GM19463 (cell line): ENCODE measurements around the gene PPIL1.
"Not testable (repeated sequence)": the region's sequence is repeated elsewhere in the genome, so short reads cannot be mapped to it uniquely, and the experiment has no call there.

ENCODE experiments used
- ATAC-seq: cut with Tn5 transposase; IDR thresholded peaks from one replicate; pipeline ENCODE4 v1.9.1; 2021; ENCODE audit warnings: mild to moderate bottlenecking, moderate library complexity; ENCODE audit not compliant: unreplicated experiment

The PPIL1 gene

GRCh38 chr6:36874443-36875249 is at the start of gene PPIL1:
PPIL1 (minus strand) TSS chr6:36874803; CDS start chr6:36874772, 31 bp downstream.
- ATAC-seq: peak; percentile 83

DNA sequence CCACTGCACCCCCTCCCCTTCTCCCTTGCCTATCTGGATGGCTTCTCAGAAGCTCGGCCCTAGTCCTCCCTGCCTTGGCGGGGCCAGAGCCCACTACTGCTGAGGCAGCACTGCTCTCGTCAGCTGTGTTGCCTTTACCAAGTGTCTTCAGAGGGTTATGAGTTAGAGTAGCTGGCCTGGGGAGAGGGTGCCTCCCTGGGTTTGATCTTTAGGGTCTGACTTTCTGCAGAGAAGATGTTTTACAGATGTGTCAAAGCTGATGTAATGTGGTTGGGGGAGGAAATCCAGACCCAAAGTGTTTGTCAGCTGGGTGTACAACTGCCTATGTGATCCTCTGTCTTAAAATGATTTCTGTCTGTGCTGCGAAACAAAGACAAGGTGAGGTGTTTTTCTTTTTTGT is 49.5 kb upstream of the PPIL1 start:
- ATAC-seq: no peak

GRCh38 chr6:36920546-36920945 is 45.9 kb upstream of the PPIL1 start:
- ATAC-seq: no peak

GRCh38 chr6:36920049-36920448 is 45.4 kb upstream of the PPIL1 start:
- no peak for ATAC-seq

DNA sequence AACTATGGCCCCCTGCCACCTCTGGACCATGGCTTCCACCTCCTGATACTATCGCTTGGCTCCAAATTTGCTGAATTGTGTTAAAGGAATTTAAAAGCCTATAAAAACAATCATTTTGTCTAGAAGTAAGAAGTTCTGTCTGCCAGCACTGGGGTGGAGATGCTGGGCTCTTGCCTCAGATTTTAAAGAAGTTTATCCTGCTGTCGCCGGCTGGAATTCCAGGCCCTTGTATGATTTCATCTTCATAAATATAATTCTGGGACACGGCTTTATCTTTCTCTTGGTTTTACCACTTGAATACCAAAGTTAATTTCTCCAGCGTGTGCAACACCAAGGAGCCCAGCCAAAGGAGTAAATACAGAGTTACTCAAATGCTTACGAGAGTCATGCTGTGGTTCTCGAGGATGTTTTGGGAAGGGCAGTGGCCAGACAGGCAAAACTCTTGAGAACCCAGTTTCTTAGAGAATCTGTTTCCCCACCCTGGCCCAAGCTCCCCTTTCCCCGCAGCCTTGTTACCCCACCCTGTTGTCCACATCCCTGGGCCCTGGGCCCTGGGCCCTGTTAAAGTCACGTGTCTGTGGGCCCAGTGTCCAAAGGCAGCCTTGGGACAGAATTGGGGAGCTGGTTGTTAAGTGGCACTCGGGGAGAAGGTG is 43.1 kb upstream of the PPIL1 start:
- no peak for ATAC-seq

DNA sequence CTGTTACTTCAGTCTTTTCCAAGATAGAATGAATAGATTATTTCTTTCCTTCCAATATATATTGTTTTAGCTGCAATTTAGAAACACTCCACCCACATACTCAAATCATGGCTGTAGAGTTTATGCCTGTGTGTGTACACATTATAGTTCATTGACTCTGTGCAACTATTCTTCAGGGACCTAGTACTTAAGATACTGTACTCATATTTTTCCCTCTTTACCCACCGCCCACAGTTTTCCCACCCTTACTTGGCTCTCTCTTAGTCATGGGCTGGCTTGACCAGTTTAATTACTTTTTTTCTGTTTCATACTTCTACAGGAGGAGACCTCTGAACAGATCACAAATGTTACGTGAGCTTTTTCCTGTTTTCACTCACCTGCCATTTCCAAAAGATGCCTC is 41.5 kb upstream of the PPIL1 start:
- ATAC-seq: no peak

GRCh38 chr6:36915599-36915998 is 41.0 kb upstream of the PPIL1 start:
- no peak for ATAC-seq

- ATAC-seq: no peak
Observed at GRCh38 chr6:36914227-36914794, 39.7 kb upstream of the PPIL1 start.

- no peak for ATAC-seq
Observed at GRCh38 chr6:36913082-36913481, 38.5 kb upstream of the PPIL1 start.

GRCh38 chr6:36912586-36912985 is 38.0 kb upstream of the PPIL1 start:
- peak; percentile 92 for ATAC-seq

- peak; percentile 12 for ATAC-seq
Observed at GRCh38 chr6:36912030-36912454, 37.4 kb upstream of the PPIL1 start.

DNA sequence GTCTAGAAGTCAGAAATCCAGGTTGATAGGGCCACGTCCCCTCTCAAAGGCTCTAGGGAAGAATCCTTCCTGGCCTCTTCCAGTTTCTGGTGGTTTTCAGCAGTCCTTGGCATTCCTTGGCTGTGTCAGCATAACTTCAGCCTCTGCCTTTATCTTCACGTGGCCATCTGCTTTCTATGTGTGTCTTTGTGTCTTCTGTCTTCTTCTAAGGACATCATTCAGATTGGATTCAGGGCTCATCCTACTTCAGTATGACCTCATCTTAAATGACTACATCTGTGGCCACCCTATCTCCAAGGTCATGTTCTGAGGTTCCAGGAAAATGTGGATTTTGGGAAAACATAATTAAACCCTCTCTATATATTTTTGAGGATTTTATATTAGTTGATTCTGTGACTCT is 34.1 kb upstream of the PPIL1 start:
- no peak for ATAC-seq

GRCh38 chr6:36907781-36908180 is 33.2 kb upstream of the PPIL1 start:
- no peak for ATAC-seq

- ATAC-seq: no peak
Observed at GRCh38 chr6:36906539-36907325, 32.1 kb upstream of the PPIL1 start.

DNA sequence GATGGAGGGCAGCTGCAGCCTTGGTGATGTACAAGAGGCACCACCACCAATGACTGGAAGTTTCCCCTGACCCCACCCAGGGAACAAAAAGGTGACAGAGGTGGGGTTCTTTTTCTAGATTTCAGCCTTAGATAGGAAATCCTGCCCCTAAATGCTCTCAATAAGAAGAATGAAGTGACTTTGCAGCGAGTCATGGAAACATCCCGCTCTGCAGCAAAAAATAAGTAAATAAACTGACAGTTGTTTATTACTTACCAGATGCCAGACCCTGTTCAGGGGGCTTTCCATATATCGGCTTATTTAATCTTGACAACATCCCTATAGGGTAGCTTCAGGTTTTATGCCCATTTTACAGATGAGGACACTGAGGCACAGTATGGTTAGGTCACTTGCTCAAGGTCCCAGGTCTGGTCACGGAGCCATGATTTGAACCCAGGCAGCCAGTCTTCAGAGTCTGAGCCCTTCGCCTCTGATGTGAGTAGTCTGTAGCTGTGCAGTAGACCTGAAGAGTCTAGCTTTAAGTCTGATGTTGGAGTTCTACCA is 30.3 kb upstream of the PPIL1 start:
- ATAC-seq: no peak

DNA sequence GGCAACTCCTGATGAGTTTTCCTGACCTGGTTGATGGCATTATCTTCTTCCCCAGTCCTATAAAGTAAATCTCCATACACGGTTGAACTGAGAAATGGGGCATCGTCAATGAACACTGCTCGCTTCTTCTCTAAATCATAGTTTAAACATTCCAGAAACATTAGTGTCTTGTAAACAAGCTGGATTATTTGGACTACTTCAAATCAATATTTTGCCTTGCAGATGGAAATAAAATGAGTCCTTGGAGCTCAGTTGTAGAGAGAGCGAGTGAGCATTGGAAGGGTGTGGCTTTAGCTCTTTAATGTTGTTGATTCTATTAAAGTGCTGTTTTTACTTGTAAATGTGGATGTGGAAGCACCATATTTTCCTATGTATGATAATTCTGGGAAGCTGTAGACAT is 29.5 kb upstream of the PPIL1 start:
- ATAC-seq: no peak

- ATAC-seq: no peak
Observed at GRCh38 chr6:36897609-36898008, 23.0 kb upstream of the PPIL1 start.

- no peak for ATAC-seq
Observed at GRCh38 chr6:36893976-36894932, 19.7 kb upstream of the PPIL1 start.

DNA sequence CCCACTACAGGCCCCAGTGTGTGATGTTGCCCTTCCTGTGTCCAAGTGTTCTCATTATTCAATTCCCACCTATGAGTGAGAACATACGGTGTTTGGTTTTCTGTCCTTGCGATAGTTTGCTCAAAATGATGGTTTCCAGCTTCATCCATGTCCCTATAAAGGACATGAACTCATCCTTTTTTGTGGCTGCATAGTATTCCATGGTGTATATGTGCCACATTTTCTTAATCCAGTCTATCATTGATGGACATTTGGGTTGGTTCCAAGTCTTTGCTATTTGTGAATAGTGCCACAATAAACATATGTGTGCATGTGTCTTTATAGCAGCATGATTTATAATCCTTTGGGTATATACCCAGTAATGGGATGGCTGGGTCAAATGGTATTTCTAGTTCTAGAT is 16.6 kb upstream of the PPIL1 start:
- not testable (repeated sequence) for ATAC-seq

DNA sequence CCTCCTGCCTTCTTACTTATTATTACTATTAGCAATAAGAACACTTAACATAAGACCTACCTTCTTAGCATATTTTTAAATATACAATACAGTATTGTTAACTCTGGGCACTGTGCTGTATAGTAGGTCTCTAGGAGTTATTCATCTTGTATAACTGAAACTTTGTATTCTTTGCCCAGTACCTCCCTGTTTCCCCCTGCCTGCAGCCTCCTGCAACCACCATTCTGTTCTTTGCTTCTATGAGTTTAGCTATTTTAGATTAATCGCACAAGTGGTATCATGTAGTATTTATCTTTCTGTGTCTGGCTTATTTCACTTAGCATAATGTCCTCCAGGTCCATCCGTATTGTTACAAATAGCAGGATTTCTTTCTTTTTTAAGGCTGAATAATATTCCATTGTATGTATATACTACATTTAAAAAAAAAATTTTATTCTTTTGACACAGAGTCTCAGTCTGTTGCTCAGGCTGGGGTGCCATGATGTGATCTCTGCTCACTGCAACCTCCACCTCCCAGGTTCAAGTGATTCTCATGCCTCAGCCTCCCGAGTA is 15.6 kb upstream of the PPIL1 start:
- no peak for ATAC-seq
